Measurements from ENCODE around the gene TEKTIP1.

DNA sequence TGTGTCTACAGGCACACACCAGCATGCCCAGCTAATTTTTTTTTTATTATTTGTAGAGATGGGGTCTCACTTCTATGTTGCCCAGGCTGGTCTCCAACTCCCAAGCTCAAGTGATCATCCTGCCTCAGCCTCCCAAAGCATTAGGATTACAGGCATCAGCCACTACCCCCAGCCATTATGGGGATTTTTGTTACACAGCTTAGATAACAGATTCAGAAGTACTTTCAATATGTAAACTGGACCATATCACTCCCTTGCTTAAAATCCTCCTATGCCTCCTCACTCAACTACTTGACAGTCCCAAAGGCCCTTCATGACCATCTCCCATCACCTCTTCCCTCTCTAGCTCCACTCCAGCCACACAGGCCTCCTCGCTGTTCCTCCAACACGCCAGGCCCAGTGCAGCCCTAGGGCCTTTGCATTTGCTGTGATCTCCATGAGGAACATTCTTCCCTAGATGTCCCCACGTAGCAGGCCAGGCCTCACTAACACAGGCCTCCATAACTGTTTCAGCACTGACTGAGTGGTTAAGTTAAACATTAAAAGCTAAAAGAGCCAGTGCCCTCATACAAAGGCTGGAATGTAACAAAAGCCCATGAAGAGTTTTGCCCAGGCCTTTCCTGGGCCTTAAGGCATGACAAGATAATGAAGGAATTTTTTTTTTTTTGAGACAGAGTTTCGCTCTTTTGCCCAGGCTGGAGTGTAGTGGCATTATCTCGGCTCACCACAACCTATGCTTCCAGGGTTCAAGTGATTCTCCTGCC, 41.0 kb upstream of the TEKTIP1 start:
- TF ChIP-seq EP300 (IDR thresholded peaks at IDR 0.05; ENCODE audit: borderline replicate concordance): no peak
- TF ChIP-seq CREB1 (IDR thresholded peaks at IDR 0.05; ENCODE audit: low read depth): no peak
- TF ChIP-seq, protein P1, sequence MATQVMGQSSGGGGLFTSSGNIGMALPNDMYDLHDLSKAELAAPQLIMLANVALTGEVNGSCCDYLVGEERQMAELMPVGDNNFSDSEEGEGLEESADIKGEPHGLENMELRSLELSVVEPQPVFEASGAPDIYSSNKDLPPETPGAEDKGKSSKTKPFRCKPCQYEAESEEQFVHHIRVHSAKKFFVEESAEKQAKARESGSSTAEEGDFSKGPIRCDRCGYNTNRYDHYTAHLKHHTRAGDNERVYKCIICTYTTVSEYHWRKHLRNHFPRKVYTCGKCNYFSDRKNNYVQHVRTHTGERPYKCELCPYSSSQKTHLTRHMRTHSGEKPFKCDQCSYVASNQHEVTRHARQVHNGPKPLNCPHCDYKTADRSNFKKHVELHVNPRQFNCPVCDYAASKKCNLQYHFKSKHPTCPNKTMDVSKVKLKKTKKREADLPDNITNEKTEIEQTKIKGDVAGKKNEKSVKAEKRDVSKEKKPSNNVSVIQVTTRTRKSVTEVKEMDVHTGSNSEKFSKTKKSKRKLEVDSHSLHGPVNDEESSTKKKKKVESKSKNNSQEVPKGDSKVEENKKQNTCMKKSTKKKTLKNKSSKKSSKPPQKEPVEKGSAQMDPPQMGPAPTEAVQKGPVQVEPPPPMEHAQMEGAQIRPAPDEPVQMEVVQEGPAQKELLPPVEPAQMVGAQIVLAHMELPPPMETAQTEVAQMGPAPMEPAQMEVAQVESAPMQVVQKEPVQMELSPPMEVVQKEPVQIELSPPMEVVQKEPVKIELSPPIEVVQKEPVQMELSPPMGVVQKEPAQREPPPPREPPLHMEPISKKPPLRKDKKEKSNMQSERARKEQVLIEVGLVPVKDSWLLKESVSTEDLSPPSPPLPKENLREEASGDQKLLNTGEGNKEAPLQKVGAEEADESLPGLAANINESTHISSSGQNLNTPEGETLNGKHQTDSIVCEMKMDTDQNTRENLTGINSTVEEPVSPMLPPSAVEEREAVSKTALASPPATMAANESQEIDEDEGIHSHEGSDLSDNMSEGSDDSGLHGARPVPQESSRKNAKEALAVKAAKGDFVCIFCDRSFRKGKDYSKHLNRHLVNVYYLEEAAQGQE (IDR thresholded peaks at IDR 0.05; ENCODE audit: low read depth): no peak
- TF ChIP-seq EGR1 (IDR thresholded peaks at IDR 0.05): no peak
- TF ChIP-seq TAF1 (IDR thresholded peaks at IDR 0.05; ENCODE audit: low read depth): no peak
- no peak for TF ChIP-seq RAD21 (IDR thresholded peaks at IDR 0.05; ENCODE audit: low read depth)

Measured in Ishikawa (cell line).